NCI-H345 (cell line): Measurements from ENCODE around the gene RSAD1.

ENCODE experiments used
- DNase-seq: peaks from one replicate; lab custom pipeline; 2025; lab: John Stamatoyannopoulos, UW

The RSAD1 gene

GRCh38 chr17:50519141-50519834 is 40.6 kb downstream of the RSAD1 start:
- no peak for DNase-seq

- no peak for DNase-seq
Observed at GRCh38 chr17:50520483-50520882, 41.8 kb downstream of the RSAD1 start.

- DNase-seq = no peak
Observed at GRCh38 chr17:50521514-50521913, 42.9 kb downstream of the RSAD1 start.

DNA sequence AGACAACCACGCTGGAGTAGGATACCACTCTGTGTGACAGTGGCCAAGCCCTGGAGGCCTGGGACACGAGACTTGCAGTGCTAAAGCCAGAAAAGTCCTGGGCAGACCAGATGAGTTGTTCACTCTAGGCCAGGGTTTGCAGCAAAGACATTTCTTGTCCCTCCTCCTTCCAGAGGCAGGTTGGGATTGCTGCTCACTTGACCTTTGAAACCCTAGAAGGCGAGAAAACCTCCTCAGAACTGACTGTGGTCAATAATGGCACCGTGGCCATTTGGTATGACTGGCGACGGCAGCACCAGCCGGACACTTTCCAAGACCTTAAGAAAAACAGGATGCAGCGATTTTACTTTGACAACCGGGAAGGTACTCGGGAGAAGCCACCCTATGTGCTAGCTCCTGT is 44.1 kb downstream of the RSAD1 start:
- DNase-seq = no peak

DNA sequence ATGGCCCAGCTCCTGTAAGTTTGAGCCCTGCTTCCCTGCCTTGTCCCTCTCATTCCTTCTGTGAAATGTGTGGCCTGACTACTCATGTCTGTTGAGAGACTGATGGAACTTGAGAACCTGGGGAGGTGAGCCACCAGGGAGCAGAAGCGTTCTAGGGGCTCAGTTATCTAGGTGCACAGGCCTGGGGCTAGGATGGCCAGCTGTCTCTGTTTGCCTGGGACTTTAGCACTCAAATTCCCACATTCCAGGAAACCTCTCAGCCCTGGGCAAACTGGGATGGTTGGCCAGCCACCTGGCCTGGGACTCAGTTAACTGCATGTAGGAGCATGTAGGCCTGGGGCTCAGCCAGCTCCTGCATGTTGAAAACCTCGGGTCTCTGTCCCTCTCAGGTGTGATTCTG is 44.5 kb downstream of the RSAD1 start:
- DNase-seq = no peak

DNA sequence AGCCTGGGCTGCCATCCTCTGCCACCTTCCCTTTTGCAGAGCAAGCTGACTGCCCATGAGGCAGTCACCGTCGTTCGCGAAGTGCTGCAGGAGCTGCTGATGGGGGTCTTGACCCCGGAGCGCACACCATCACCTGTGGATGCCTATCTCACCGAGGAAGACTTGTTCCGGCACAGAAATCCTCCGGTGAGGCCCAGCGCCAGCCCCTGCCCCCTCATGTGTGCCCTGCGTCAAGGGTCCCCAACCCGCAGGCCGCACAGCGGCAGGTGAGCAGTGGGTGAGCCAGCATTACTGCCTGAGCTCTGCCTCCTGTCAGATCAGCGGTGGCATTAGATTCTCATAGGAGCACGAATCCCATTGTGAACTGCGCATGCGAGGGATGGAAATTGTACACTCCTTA is 46.2 kb downstream of the RSAD1 start:
- no peak for DNase-seq

DNA sequence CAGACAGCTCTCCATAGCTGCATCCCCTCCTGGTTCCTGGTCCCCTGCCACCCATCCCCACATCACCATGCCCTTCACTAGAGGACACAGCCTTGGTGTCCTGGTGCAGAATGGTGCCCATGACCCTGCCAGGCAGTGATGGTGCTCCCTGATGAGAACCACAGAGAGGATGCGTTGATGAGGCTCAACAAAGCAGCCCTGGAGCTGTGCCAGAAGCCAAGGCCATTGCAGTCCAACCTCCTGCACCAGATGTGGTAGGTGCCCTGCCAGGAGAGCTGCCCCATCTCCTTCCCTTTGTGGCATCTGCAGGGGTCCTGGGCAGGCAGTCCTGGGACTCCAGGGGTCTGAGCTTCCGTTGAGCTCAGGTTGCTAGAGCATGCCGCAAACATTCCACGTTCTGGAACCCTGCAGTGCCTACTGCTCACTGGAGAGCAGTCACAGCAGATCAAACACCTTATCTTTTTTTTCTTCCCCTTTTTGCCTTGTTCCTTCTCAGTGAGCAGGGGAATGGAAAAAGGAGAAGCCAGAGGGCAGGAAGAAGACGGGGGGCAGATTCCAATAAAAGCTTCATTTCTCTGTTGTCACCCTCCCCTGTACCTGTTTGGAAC is 48.6 kb downstream of the RSAD1 start:
- no peak for DNase-seq

GRCh38 chr17:50527949-50528474 is 49.4 kb downstream of the RSAD1 start:
- no peak for DNase-seq

- no peak for DNase-seq
Observed at GRCh38 chr17:50529849-50530248, 51.2 kb downstream of the RSAD1 start.

GRCh38 chr17:50531428-50532025 is 52.9 kb downstream of the RSAD1 start:
- DNase-seq = no peak

- peak; percentile 8 for DNase-seq
Observed at GRCh38 chr17:50532452-50533024, 53.9 kb downstream of the RSAD1 start, which contains the start of gene EPN3. Gene EPN3, plus strand, starts transcription at chr17:50532735. Its CDS starts 3,822 bp downstream, at chr17:50536557.

DNA sequence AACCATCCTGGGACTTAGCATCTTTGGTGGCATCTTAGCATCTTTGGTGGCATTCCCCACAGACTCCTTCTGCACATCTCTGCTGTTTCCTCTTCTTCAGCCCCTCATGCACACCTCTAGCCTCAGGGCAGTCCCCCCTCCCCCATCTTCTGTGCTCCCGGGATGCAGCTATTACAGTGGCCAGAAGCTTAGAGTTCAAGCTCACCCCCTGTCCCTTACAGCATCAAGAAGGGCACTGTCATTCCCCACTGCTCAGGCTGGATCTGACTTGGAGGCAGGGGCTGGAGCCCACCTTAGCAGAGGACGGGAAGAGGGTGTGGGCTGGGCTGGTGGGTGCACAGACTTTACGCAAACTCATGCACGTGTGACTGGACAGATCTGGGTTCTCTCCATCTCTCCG is 54.5 kb downstream of the RSAD1 start:
- no peak for DNase-seq

GRCh38 chr17:50533720-50534148 is 55.1 kb downstream of the RSAD1 start:
- peak; percentile 19 for DNase-seq

DNA sequence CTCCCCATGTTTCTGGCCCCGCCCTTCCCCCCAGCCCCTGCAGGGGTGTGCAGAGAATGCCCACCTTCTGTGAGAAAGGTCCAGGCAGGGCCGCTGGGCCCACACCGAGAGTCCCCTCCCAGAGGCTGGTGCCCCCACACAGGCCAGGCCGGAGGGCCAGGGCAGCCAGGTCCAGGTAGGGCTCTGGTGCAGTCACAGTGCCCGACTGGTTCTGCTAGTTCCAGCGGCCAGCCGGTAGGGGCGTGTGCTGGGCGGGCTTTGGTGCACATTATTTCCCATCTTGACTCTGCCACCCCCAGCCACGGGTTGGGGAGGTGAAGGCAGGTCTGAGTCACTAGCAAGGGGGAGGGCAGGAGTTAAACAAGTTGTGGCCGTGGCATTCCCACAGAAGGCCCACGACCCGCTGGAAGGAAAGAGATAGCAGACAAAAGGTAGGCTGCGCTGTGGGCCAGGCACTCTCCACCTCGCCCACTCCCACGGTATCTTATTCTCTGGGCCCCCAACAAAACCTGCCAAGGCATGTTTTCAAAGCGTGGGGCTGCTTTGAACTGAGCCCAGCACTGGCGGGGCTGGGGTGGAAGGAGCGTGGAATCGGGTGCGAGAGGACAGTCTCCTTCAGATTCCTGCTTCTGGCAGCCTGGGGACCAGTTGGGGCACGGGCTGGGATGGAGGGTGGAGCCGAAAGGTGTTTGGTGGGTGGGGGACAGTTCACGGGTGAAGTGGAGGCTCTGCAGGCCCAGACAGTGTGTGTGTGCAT is 55.7 kb downstream of the RSAD1 start:
- DNase-seq = no peak

GRCh38 chr17:50534979-50535326 is 56.3 kb downstream of the RSAD1 start:
- no peak for DNase-seq

DNA sequence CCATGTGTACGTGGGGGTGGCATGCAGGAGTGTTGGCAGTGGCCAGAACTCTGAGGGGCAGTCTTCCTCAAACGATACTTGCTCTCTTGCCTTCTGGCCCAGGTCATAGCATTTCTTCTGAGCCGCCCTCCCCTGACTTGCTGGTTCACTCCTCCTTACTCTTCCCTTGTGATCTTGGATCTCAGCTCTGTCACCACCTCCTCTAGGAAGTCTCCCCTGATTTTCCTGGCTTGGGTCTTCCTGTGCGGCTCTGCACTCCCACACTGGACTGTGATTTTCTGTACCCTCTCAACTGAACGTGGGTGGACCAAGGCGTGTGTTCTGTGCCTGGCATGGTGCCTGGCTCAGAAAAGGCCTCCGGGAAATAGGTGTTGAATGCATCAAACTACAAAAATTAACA is 56.7 kb downstream of the RSAD1 start:
- no peak for DNase-seq
